Forelimb muscle (tissue), 1 donor: ENCODE data around the gene INTS1. TPM values are rescaled to one million over a fixed set of nuclear protein-coding genes. Genes with fewer than 3 reads are reported as not detected.

Experiments used
- DNase-seq: peaks from one replicate; pipeline ENCODE4 v3.0.0-alpha.2; 2013; ENCODE audit warnings: low read depth
- polyA plus RNA-seq: library from polyadenylated mRNA; unstranded; fragments of 120-200 nt; gene quantifications from one replicate; pipeline ENCODE4 v1.2.1, GENCODE V29; 2013; ENCODE audit not compliant: insufficient read length

INTS1 gene
- polyA plus RNA-seq, 1 donor: 39.5 TPM

GRCh38 chr7:1431226-1431625, 73.0 kb downstream of the INTS1 start:
- no peak for DNase-seq

GRCh38 chr7:1430056-1430845, 73.9 kb downstream of the INTS1 start:
- DNase-seq: no peak

GRCh38 chr7:1428941-1429501, 75.2 kb downstream of the INTS1 start:
- DNase-seq: no peak

- no peak for DNase-seq
Observed at GRCh38 chr7:1427064-1427657, 77.0 kb downstream of the INTS1 start.

GRCh38 chr7:1426474-1426873, 77.7 kb downstream of the INTS1 start:
- DNase-seq: no peak

DNA sequence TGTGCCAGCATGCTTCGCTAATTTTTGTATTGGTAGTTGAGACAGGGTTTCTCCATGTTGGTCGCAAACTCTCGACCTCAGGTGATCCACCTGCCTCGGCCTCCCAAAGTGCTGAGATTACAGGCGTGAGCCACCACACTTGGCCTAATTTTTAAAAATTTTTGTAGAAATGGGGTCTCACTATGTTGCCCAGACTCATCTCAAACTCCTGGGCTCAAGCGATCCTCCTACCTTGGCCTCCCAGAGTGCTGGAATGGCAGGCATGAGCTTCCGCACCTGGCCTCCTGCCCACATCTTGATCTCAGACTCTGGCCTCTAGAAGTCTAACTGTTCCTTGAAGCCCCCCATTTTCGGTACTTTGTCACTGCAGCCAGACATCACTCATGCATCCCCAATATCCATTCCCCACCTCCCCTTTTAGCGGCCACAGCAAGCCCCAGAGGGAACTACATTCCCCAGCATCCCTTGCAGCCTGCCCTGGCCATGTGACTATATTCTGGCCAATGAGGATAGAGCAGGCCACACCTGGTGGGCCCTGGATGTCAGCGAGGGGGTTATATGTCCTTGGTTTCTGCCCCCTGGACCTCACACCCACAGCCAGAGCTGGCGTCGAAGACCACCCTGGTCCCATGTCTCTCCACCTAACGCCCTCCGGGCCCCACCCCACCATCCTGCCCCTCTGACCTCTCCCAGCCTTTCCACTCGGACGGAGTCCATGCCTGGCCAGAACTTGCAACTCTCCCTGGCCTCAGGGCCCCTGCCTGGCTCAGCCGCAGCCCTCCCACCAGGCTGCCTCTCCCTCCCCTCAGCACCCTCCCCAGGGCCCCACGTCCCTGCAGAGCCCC, 78.7 kb downstream of the INTS1 start:
- no peak for DNase-seq

GRCh38 chr7:1424041-1424440, 80.1 kb downstream of the INTS1 start:
- no peak for DNase-seq

GRCh38 chr7:1423264-1423811, 80.9 kb downstream of the INTS1 start:
- no peak for DNase-seq

GRCh38 chr7:1422512-1423263, 81.5 kb downstream of the INTS1 start:
- no peak for DNase-seq

DNA sequence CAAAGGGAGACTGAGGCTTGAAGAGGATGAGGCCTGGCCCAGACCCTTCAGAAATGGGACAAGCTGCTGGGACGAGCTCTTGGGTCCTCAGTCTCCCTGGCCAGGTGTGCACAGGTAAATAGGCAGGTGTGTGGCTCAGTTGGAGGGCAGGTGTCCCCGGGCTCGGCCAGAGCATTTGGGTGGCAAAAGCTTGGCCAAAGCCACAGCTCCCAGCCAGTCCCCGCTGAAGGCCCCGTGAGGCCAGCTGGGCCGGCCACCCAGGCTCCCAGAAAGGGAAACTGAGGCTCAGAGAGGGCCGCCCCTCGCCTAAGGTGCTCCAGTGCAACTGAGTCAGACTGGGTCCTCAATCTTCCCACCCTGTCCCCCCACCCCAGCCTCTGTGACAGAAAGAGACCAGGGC, 82.2 kb downstream of the INTS1 start:
- DNase-seq: no peak

DNA sequence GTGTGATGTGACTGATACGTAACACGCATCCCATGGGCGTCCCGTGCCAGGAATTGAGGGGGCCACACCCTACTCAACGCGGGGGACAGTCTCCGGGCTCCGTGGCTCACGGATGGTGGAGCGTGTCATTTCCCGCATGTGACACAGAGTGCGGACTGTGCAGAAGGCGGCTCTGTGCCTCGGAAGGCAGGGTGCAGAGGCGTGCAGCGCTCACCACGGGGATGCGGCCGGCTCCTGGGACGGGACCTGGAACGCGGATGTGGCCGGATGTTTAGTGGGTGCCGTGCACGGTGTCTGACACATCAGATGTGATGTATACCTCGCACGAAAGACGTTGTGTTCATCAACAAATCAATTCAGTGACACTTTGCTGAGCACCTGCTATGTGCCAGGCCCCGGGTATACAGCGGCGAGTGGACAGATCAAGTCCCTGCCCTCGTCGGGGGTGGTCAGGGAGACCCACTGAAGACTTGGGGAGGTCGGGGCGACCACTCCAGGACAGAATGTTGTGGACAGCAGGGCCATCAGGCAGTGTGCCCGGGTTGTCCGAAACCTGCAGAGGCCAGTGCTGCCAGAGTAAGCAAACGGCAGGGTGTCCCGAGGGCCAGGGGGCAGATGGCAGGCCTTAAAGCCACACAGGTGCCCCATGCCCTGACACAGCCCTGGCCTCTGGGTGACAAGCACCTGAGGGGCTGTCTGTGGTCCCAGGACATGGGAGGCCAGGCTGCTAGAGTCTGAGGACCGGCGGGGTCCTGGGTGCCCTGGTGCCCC, 83.0 kb downstream of the INTS1 start:
- DNase-seq: no peak

Other genes starting within 250 kb of the INTS1 start
- gene MICALL2, start 44.9 kb downstream of the INTS1 start, polyA plus RNA-seq: 6.3 TPM
- 13.2 TPM for gene MAFK, start 26.3 kb upstream of the INTS1 start, polyA plus RNA-seq
- gene TMEM184A, start 51.8 kb upstream of the INTS1 start, polyA plus RNA-seq: 0.78 TPM
- 19.2 TPM for gene PSMG3, start 65.6 kb upstream of the INTS1 start, polyA plus RNA-seq
- 4.7 TPM for gene ELFN1, start 165.9 kb upstream of the INTS1 start, polyA plus RNA-seq